Measurements from ENCODE around the gene PDK3. TPM values are rescaled to one million over a fixed set of nuclear protein-coding genes. Genes with fewer than 3 reads are reported as not detected.

The PDK3 gene
- total RNA-seq, 1 donor from 2014 or later: 7.3 TPM

DNA sequence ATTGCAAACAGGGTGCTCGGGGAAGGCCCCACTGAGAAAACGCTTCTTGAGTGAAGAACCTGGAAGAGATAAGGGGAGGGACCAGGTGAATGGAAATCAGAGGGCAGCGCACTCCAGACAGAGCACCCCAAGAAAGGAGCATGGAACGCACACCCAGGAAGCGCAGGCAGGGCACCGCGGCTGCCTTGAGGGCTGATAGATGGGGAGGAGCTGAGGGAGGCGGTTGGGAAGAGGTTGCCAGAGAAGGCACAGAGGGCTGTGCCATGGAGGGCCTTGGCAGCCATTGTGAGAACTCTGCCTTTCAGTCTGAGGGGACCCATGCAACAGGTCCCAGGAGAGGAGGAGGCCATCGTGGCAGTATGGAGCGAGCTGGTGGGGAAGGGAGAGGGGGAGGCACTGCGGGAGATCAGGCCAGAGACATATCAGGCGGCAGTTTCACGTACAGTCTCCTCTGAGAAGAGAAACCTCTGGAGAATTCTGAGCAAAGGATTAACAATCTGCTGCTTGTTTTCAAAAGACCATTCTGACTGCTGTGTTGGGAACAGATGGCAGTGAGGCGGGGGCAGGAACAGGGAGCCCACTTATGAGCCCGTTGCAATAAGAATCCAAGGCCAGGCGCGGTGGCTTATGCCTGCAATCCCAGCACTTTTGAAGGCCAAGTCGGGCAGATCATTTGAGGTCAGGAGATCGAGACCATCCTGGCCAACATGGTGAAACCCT lies 98.4 kb downstream of the PDK3 start:
- no peak for DNase-seq

- no peak for DNase-seq
Observed at GRCh38 chrX:24566240-24566639, 101.2 kb downstream of the PDK3 start.

DNA sequence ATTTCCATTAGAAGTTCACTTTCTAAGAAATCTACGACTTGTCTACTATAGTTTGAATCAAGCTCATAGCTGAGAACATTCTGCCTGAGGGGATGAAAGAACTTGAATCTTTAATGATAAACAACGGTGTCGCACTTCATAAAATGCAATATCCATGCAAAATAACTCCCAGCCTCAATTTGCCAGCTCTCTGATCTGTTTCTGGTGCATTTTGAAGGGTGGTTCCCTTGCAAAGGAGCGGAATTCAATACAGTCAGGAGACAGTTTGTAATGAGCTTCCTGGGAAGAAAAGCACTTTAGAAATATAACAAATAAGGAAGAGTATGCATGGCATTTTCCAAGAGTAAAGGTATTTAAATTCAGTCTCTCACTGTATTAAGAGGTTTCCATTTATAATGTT lies 102.1 kb downstream of the PDK3 start:
- no peak for DNase-seq

DNA sequence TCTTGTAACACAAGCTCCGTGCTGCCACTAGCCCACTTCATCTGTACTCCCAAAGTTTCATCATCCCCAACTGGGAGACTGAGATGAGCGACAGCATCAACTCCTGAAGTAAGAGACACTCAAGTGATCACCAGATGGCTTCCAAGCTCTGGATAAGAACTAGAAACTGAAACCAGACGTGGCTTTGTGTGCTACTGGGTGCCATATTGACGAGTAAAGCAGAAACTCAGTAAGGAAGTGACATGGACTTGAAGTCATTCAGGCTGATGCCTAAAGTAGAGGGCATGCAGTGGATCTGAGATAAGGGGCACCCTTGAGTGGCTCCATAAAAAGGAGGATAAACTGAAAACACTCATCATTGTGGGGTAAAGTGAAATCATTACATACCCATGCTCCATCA lies 109.7 kb downstream of the PDK3 start:
- no peak for DNase-seq

GRCh38 chrX:24575496-24575895 lies 110.4 kb downstream of the PDK3 start:
- no peak for DNase-seq

DNA sequence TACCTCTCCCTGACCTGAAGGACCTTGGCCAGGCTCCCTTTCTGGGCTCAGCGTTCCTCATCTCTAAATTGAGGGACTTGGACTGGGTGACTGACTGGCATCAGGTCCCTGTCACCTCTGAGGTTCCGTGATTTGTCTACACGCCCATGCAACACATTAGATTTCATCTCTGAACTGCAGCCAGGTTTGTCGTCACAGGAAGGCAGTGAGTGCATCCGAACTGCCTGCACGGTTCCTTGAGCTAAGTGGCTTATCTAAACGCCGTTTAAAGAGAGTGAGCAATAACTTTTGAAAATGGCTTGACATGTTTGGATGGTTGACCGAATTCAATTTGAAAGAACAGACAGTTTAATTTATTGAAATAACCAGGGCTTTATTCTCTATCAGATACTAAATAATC lies 112.0 kb downstream of the PDK3 start:
- no peak for DNase-seq

Other genes with a start within 250 kb of the PDK3 start
- gene SUPT20HL2, start 151.2 kb upstream of the PDK3 start, total RNA-seq: not detected in 2 replicates
- gene SUPT20HL1, start 104.6 kb upstream of the PDK3 start, total RNA-seq: not detected in 2 replicates
- under 0.01 and 0.19 TPM in 2 replicates for gene PCYT1B, start 182.1 kb downstream of the PDK3 start, total RNA-seq
- 12.6 and 22.6 TPM in 2 replicates for gene POLA1, start 228.6 kb downstream of the PDK3 start, total RNA-seq